AG08396 (cell line): ENCODE data around the gene WDR53.
A peak's percentile ranks its signal among the peaks of the same experiment; 100 is the strongest.
"Not testable (repeated sequence)": the region's sequence is repeated elsewhere in the genome, so short reads cannot be mapped to it uniquely, and the experiment has no call there.

Source experiments
- DNase-seq: peaks from one replicate; pipeline ENCODE4 v3.0.0; 2012; ENCODE audit warnings: low spot score, mixed read lengths

WDR53 gene

DNA sequence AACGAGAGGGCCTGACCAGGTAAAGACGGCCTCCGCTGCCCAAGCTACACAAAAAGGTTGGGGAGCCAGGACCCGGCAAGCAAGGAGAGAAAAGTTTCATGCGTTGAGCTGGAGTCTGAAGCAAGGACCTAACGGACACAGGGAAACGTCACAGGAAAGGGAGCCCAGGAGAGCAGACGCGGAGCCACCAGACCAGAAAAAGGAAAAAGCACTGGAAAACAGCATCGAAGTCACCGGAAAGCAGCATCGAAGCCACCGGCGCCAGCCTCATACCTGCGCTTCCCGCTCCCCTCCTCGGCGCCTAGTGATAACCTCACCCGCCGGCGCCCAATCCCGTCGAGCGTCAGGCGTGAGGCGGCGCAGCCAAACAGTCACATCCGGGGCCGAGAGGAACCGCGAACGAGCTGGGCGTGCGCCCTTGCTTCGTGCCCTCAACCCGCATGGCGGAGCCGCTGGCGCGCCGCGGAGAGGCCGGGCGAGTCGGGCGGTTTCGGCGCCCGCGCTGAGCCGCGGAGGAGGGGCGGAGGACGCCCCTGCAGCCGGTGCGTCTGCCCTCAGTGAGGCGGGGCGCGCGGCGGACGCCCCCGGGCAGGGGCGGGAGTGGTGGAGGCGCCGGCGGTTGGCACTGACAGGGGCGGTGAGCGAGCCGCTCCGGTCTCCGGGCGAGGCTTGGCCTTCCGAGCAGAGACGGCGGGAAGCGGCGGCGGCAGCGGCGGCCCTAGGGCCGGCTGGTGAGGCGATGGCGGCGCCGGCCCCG, at the start of gene WDR53, which contains the start of gene FBXO45:
WDR53 (minus strand) TSS at position 309 of the 757 bp plus-strand sequence. CDS start 7,079 bp downstream, outside the sequence.
FBXO45 (plus strand) TSS at position 415 of the 757 bp plus-strand sequence; CDS start at position 740, 325 bp downstream.
- DNase-seq = peak; percentile 98

GRCh38 chr3:196617256-196617655, 48.9 kb upstream of the WDR53 start:
- DNase-seq = no peak

- DNase-seq = not testable (repeated sequence)
Observed at GRCh38 chr3:196615234-196615633, 46.9 kb upstream of the WDR53 start.

- DNase-seq = no peak
Observed at GRCh38 chr3:196611761-196612483, 43.6 kb upstream of the WDR53 start.

DNA sequence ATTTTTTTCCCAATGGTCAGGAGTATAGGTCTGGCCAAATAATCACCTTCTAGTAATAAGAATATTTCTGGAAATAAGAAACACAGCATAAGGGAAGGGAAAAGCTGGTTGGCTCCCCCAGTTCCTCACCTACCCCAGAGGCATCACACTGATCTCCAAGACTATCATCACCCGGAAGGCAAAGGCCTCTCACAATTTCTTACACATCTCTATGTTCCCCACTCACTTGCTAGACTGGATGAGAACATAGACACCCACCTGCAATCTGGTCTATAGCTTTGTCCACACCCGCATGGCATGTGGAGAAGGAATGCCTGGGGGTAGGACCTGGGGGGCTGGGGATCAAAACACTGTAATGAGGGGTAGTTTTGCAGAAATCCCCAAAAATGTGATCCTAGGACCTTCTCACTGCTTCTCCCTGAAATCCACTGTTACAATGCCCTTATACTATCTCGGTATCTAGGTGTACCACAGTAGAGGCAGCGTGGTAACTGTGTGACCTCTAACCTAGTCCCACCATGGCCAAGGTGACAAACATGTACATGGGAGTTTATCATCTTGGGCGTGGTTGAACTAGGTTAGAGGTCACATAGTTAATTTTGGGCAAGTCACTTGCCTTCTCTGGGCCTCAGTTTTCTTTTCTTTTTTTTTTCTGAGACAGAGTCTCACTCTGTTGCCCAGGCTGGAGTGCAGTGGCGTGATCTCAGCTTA, 41.6 kb upstream of the WDR53 start:
- DNase-seq = no peak

GRCh38 chr3:196609343-196609775, 41.0 kb upstream of the WDR53 start:
- peak; percentile 90 for DNase-seq

DNA sequence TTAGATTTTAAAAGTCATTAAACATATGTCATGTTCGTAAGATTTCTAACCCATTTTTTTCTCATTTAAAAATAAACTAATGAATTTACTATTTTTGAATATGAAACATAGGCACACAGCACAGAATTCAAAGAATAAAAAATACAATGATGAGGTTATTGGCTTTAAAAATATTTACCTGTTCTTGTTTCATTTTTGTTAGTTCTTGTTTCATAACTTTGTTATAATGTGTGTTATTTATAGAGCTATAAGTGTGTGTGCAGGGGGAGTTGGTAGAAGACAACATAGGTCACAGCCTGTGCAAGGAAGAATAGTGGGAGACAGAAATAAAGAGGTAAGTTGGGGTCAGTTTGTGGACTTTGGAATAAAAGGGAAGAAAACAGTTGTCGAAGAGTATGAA, 40.3 kb upstream of the WDR53 start:
- DNase-seq = no peak

DNA sequence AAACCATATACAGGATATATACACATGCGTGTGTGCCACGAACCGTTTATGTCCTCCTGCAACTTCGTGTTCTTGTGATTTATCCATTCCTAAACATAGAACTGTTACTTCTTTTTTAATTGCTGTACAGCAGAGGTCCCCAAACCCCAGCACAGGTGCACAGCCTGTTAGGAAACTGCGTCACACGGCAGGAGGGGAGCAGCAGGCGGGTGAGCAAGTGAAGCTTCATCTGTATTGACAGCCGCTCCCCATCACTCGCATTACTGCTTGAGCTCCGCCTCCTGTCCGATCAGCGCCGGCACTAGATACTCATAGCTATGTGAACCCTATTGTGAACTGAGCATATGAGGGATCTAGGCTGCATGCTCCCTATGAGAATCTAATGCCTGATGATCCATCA, 36.2 kb upstream of the WDR53 start:
- no peak for DNase-seq

- no peak for DNase-seq
Observed at GRCh38 chr3:196603683-196604082, 35.3 kb upstream of the WDR53 start.

DNA sequence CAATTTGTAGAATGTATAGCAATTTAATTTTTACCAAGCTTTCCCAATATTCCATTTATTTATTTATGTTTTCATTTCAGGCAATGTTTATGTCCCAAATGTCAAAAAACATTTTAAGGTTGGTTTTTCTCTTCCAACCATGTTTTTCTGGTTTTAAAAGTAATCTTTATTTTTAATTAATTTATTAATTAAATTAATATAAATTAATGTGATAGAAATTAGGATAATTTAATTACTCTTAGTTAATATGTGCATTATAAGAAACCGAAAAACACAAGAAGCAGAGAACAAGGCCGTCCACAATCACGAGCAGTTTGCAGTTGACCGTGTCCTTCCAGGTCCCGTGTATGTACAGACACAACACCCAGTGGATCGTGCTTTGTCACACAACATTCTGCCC, 34.3 kb upstream of the WDR53 start:
- no peak for DNase-seq

- DNase-seq = no peak
Observed at GRCh38 chr3:196600359-196600758, 32.0 kb upstream of the WDR53 start.

DNA sequence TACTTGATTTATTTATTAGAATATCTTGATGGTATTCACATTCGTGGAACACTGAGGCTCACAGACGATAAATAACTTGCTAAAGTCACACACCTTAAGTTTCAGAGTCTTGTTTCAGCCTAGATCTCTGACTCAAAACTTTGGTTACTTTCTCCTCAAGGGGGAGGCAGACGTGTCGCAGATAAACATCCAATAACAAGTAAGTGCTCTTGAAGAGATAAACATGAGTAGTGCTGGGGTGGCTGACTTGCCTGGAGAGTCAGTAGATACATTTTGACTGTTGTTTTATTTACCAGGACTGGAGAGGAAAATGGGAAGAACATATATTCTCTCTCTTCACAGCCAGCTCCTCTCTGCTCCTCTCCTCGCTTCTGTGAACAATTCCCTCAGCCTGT, 31.4 kb upstream of the WDR53 start:
- DNase-seq = no peak

- not testable (repeated sequence) for DNase-seq
Observed at GRCh38 chr3:196597971-196598733, 29.8 kb upstream of the WDR53 start.

- DNase-seq = no peak
Observed at GRCh38 chr3:196596355-196596754, 28.0 kb upstream of the WDR53 start.

- no peak for DNase-seq
Observed at GRCh38 chr3:196590279-196590678, 21.9 kb upstream of the WDR53 start.

GRCh38 chr3:196585044-196585757, 16.8 kb upstream of the WDR53 start:
- no peak for DNase-seq

DNA sequence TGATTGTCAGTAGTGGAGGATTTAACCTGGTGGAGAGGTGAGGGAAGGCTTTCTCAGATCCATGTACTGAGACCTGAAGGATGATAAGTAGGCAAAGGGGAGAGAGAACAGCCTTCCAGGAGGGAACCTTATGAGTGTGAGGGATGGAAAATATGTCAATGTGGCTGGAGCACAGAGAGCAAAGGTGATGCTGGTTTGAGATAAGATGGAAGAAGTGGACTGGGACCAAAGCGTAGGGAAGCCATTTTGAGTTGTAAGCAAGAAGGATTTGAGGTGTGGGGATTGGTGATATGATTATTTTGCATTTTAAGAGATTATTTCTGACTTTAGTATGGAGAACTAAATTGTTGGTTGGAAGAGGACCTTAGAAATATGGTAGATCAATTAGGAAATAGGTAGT, 4.0 kb upstream of the WDR53 start:
- no peak for DNase-seq

DNA sequence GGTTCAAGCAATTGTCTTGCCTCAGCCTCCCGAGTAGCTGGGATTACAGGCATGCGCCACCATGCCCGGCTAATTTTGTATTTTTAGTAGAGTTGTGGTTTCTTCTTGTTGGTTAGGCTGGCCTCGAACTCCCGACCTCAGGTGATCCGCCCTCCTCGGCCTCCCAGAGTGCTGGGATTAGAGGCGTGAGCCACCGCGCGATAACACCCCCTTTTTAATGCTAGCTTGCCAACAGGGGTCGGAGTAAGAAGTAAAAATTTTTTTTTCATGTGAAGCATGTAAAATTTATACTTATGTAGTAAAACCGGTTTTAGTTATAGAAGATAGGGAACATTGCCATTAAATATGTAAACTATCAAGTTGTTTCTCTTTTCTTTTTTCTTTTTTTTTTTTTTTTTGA, 2.0 kb upstream of the WDR53 start:
- not testable (repeated sequence) for DNase-seq

GRCh38 chr3:196569003-196569516, 706 bp upstream of the WDR53 start:
- DNase-seq = peak; percentile 57

DNA sequence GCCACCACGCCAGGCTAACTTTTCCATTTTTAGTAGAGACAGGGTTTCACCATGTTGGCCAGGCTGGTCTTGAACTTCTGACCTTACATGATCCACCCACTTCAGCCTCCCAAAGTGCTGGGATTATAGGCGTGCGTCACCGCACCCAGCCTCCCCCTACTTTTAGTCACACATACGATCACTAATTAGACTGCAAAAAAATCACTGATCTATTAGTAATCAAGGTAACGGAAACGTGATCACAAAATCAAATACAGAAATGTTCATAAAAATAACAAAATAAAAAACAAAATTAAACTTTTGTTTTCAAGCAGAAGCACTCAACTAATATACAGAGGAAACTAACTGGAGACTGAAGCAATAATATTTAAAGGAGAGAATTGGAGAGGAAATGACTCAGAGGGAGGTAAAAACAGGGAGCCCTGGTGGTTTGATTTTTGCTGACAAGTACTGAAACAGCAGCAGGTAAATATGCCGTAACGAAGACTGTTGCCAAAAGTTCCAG, 4.6 kb downstream of the WDR53 start:
- no peak for DNase-seq

DNA sequence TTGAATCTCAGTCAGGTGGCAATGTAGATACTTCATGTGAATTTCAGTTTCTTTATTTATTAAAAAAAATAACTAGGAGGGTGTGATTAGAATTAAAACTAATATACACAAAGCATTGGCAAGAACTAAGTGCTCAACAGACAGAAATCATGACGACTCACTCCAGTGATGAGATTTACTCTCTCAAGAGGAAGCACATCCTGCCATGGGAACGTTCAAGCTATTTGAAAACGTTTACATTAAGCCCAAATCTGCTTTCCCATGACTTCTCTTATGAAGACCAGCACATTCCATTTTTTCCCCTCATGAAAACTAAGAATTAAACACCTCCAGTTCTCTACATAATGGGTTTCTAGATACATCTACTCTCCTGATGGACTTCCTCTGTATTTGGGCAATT, 8.5 kb downstream of the WDR53 start:
- DNase-seq = no peak
